HS-27A (cell line): ENCODE measurements around the gene HLA-G.
"Not testable (repeated sequence)": the region's sequence is repeated elsewhere in the genome, so short reads cannot be mapped to it uniquely, and the experiment has no call there.

Experiments
- DNase-seq: peaks from one replicate; pipeline ENCODE4 v3.0.0-alpha.2; 2012; ENCODE audit warnings: low read depth, missing footprints

Gene HLA-G

DNA sequence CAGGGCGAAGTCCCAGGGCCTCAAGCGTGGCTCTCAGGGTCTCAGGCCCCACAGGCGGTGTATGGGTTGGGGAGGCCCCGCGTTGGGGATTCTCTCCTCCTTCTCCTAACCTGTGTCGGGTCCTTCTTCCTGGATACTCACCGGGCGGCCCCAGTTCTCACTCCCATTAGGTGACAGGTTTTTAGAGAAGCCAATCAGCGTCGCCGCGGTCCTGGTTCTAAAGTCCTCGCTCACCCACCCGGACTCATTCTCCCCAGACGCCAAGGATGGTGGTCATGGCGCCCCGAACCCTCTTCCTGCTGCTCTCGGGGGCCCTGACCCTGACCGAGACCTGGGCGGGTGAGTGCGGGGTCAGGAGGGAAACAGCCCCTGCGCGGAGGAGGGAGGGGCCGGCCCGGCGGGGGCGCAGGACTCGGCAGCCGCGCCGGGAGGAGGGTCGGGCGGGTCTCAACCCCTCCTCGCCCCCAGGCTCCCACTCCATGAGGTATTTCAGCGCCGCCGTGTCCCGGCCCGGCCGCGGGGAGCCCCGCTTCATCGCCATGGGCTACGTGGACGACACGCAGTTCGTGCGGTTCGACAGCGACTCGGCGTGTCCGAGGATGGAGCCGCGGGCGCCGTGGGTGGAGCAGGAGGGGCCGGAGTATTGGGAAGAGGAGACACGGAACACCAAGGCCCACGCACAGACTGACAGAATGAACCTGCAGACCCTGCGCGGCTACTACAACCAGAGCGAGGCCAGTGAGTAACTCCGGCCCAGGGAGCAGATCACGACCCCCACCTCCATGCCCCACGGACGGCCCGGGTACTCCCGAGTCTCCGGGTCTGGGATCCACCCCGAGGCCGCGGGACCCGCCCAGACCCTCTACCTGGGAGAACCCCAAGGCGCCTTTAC is at the start of gene HLA-G:
Gene HLA-G (plus strand): TSS at position 247 of the 892 bp plus-strand sequence. CDS start 20 bp downstream, at position 267.
- no peak for DNase-seq

DNA sequence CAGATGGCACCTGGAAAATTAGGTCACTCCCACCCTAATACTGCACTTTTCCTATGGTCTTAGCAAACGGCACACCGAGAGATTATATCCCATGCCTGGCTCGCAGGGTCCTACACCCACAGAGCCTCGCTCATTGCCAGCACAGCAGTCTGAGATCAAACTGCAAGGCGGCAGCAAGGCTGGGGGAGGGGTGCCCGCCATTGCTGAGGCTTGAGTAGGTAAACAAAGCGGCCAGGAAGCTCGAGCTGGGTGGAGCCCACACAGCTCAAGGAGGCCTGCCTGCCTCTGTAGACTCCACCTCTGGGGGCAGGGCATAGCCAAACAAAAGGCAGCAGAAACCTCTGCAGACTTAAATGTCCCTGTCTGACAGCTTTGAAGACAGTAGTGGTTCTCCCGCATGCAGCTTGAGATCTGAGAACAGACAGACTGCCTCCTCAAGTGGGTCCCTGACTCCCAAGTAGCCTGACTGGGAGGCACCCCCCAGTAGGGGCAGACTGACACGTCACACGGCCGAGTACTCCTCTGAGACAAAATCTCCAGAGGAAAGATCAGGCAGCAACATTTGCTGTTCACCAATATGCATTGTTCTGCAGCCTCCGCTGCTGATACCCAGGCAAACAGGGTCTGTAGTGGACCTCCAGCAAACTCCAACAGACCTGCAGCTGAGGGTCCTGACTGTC is 47.5 kb upstream of the HLA-G start:
- not testable (repeated sequence) for DNase-seq

DNA sequence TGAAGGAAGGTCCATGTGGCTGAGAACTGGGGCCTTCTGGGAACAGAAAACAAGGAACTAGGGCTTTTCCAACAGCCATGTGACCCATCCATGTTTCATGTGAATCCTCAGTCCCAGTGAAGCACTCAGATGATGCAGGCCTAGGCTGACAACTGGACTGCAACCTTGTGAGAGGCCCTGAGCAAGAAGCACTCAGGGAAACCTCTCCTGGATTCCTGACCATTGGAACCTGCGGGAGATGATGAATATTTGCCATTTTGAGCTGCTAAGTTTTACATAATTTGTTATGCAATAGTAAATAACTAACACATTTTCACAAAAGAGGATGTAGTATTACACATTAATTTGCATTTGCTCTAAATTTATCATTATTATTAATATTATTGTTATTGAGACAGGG is 38.4 kb upstream of the HLA-G start:
- DNase-seq = no peak

DNA sequence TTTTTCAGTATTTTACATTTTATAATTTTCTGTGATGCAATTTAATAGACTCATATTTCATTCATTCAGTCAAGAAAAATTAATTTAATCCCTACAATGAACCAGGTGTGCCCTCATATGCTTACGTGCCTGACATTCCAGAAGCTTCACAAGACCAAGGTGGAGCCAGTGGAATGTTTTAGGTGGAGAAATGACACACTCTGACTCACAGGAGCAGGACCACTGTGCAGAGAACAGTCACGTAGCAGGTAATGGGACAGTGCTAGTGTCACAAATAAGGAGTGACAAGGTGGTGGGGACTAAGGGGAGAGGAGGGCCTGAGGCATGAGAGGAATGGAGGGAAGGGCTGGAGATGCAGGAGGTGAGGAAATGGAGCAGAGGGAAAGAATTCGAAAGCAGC is 37.0 kb upstream of the HLA-G start:
- no peak for DNase-seq

DNA sequence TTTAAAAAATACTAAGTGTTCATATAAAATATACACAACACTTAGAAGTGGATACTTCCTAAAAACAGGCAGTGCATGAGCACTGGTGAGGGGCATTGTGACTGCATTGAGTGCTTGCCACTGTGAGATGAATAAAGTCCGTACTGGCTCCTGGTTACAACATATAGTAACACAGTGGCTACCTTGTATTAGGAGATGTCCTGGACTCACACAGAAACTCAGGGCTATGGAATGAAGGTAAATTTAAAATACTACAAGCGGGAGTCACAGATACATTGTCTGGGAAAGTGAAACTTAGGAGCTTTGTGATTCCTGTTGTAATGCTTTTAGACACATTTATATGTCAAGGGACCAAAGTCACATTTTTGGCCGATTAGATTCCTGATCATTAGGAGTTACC is 36.5 kb upstream of the HLA-G start:
- DNase-seq = no peak

DNA sequence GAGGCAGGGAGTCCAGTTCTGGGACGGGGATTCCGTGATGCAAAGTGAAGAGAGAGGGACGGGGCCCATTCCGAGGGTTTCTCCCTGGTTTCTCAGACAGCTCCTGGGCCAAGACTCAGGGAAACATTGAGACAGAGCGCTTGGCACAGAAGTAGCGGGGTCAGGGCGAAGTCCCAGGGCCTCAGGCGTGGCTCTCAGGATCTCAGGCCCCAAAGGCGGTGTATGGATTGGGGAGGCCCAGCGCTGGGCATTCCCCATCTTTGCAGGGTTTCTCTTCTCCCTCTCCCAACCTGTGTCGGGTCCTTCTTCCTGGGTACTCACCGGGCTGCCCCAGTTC is 35.9 kb upstream of the HLA-G start:
- no peak for DNase-seq

DNA sequence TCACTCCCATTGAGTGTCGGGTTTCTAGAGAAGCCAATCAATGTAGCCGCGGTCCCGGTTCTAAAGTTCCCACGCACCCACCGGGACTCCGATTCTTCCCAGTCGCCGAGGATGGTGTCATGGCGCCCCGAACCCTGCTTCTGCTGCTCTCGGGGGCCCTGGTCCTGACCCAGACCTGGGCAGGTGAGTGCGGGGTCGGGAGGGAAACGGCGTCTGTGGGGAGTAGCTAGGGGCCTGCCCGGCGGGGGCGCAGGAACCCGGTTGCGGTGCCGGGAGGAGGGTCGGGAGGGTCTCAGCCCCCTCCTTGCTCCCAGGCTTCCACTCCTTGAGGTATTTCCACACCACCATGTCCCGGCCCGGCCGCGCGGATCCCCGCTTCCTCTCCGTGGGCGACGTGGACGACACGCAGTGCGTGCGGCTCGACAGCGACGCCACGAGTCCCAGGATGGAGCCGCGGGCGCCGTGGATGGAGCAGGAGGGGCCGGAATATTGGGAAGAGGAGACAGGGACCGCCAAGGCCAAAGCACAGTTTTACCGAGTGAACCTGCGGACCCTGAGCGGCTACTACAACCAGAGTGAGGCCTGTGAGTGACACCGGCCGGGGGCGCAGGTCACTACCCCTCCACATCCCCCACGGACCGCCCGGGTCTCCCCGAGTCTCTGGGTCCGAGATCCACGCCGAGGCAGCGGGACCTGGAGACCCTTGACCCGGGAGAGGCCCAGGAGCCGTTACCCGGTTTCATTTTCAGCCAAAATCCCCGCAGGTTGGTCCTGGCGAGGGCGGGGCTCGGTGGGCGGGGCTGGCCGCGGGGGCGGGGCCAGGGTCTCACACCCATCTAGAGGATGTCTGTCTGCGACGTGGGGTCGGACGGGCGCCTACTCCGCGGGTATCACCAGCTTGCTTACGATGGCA is 35.2 kb upstream of the HLA-G start:
- DNase-seq = no peak

DNA sequence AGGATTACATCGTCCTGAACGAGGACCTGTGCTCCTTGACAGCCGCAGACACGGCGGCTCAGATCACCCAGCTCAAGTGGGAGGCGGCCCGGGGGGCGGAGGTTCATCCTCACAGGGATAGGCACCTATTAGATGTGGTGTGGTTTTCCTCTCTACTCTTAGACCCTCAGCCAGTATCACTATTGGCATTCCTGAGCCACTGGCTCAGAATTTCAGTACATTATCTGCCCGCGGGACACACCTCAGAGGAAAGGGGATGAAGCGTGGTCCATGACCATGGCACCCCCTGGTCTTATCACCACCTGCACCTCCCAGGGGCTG is 34.6 kb upstream of the HLA-G start:
- no peak for DNase-seq

DNA sequence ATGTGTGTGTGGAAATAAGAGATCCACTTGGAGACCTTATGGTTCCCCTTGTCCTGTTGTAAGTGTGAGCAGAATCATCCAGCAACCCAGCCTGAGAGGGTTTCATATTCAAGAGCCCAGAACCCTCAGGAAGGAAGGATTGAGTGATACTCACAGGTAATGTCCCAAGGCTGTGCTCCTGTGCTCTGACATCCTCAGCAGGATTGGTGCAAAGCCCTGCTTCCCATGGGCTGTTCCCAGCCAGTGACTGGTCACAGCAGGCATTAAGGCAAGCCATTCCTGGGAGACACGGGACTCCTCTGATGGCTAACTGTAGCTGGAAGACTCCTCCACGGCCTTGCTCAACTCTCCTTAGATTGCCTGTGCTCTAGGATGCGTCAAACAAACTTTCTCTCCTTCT is 33.8 kb upstream of the HLA-G start:
- DNase-seq = no peak

DNA sequence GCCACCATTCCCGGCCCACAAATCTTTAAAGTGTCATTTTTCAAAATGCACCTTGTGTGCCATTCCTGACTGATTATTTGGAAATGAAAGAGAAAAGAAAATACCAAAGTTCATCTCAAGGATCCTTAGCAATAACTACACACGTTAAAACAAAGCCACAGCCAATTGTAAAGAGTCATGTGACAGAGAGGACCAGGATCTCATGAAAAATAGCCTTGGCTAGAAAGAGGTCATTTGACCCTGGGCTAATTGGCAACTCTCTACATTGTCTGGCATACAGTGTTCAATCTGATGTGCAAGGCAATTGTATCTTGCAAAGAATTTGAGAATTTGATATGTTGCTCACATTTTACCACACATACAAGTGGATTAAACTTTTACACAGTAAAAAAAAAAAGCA is 31.6 kb upstream of the HLA-G start:
- DNase-seq = no peak

DNA sequence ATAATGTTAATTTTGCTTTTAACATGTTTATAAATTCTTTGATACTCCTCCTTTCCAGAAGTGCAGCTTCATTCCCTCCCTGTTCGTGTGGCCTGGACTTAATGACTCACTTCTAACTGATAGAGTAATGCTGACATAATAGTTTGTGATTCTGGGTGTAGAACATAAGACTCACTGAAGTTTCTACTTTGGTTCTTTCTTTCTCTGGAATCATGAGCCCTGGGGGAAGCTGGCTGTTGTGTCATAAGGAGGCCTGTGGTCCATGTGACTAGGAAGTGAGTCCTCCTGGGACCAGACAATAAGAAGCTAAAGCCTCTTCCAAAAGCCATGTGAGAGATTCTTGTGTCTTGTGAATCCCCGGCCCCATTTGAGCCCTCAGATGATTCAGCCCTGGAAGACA is 30.5 kb upstream of the HLA-G start:
- no peak for DNase-seq

DNA sequence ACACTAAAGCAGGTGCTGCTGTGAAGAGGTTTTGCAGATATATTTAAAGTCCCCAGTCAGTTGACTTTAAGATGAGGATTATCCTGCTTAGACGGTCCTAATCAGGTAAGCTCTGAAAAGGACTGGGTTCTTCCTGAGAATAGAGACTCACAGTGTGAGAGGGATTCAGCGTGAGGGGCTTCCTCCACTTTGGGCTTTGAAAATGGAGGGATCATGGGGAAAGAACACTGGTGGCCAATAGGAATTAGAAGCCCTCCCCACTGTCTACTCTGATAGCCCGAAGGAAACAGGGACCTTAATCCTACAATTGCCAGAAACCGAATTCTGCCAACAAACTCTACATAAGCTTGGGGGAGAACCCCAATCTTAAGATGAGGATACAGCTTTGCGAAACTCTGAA is 29.7 kb upstream of the HLA-G start:
- no peak for DNase-seq

DNA sequence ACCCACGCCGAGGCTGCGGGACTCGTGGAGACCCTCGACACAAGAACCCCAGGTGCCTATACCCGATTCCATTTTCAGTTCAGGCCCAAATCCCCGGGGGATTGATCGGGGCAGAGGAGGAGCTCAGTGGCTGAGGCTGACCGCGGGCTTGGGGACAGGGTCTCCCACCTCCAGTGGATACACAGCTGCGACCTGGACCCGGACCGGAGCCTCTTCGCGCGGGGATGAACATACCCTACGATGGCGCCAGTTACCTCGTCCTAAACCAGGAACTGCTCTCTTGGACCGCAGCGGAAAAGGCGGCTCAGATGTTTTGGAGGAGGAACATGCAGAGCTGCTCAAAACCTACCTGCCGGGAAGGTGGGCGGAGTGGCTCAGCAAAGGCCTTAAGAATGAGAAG is 27.4 kb upstream of the HLA-G start:
- DNase-seq = no peak

DNA sequence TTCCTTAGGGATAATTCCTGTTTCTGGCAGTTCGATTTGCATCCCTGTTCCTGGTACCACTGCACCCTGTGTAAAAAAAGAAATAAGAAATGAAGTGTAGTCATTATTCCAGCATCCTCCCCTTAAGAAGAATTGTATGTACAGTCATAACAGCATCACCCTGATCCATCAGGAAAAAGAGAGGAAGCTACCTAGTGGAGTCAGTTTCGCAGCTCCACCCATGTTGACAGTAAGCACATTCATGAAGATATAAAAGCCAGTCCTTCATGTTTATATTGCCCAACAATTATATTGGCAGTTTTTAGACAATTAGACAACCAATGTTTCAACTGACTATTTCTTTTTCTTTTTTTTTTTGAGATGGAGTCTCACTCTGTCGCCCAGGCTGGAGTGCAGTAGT is 21.2 kb upstream of the HLA-G start:
- no peak for DNase-seq

DNA sequence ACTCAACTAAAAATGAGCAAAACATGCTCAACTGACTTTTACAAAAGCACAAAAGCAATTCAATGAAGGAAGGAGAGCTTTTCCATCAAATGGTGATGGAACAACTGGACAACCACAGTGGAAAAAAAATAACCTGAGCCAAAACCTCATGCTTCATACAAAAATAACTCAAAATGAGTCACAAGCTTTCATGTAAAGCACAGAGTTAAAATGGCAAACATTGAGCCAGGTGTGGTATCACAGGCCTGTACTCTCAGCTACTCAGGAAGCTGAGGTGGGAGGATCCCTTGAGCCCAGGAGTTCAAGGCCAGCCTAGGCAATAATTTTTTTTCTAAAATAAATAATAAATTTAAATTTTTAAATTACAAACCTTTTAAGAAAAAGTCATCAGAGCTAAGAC is 18.4 kb upstream of the HLA-G start:
- DNase-seq = no peak

DNA sequence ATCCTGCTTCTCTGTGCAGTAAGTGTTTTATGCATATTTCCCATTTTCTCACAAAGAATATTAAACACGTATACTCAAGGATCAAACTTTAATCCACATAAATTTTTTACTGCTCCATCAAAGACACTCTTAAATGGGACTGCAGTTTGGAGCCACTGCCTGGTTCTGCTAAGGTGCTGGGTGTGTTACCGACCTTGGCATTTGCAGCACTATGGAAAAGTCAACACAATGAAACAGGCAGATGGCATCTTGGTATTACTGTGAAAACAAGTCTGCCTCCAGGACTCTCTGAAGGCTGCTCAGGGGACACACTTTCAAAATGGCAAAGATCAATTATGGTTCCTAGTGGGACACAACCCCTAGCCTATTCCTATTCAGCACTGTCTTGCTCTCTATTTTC is 17.3 kb upstream of the HLA-G start:
- DNase-seq = no peak

DNA sequence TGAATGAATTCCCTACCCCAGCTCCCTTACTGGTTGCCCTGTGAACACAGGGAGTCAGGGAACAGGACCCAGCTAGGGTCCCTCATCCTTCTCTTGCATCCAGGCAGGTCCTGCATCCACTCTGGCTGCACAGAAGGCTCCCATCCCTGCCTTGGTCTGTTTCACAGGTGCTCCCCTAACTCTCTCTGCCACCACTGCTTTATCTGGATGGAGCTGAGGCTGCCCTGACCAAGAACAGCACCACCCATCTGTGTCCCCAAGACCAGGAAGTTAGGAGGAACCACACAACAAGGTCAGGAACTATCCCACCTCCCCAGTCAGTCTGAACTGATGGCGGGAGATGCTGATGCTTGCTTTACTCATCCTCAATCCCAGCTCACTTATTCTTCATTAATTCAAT is 16.2 kb upstream of the HLA-G start:
- DNase-seq = no peak

DNA sequence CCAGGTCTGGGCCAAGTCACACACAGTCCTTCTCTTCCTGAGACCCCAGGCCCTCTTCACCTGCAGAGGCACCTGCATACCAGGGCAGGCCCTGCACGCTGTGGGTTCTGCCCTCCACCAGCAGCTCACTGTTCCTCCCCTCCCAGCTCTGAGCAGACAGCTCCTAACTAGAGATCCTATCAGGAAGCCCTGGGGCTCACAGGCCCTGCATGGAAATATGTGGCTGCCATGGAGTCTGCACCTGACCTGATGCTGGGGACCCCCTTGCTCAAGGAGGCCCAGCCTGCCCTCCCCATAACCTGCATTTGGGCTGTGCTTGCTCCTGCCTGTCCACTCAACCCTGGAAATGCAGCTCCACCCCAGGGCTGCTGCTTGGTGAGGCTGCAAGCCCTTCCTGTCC is 14.6 kb upstream of the HLA-G start:
- no peak for DNase-seq

DNA sequence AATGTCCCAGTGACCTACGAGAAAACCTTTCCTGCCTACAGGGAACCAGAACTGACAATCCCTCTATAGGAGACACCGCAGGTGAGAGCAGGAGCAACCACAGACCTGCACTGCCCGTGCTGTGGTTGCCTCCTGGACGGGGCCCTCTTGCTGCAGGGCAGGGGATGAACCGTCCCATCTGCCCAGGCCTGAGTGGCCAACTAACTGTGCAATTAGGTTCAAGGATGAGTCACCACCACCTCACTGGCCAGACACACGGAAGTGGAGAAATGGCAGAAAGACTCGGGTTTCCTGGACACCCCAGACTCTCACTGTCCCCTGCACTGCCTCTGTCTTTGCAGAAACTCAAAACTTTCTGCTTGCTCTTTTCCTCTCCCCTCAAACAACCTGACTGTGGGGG is 13.8 kb upstream of the HLA-G start:
- no peak for DNase-seq

DNA sequence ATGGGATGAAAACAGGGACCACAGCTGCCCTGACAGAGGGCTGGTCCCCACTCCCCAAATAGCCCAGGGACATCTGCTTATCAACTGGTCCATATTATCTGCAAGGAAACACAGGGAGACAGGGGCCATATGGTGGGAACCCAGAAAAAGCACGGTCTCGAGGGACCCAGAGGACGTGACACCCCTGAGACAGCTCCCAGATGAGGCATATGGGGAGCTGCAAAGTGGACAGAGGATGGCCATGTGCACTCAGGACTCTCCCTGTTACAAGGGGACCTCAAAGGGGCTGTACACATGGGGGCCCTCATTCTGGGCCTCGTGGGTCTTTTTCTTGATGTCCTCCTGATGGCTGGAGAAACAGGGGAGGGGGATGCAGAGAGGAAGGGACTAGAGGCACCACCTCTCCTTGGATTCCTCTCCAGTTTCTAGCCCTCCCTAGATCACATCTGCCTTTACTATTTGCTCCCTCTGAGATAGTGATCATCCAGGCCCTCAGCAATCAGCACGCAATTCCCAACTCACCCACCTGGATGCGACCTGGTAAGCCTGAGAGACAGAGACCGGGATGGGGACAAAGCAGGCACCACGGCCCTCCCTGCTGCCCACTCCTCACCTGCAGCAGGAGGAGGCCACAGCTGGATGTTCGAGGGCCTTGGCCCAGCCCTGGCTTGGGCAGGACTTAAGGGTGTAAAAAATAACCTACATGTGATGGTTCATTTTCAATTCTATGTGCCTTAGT is 13.1 kb upstream of the HLA-G start:
- no peak for DNase-seq

DNA sequence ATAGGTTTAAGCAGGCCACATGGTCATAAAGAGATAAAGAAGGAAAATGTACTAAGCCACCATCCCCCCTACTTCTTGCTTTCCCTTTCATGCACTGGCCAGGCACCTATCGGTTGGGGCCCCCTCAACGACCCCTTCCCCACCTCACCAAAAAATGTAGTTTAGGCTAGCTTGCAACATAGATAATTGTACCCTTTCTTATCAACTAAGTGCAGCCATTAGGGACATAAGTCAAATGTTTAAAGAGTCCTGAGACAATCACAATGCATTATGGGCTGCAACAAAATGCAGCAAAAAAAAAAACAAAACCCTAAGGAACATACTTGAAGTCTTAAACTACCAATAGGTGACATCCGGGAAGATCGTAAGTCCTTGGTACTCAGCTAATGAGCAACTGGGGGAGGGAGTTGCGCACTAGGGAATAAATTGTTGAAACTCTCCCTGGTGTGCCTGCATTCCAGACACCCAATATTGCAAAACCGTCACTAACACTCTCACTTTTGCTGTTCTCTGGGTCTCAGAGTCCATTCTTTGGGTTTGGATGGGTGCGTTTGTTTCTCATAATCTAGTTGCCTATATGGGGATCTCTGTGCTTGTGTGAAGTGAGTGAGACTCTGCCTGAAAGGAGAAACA is 12.4 kb upstream of the HLA-G start:
- no peak for DNase-seq

DNA sequence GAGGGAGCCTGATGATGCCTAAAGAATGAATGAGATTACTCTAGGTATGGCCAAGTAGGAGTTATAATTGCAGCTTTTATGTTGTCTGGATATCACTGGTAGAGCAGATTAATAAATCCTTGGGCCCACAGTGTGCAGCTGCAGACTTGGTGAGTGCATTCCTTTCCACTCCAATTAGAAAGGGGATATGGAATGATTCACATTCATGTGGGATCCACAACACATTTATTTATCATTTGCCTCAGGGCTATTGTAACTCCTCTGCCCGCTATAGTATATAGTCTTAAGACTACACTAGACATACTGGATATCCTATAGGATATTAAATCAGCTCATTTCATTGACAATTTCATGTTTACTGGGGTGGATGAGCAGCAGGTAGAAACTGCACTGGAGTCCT is 11.6 kb upstream of the HLA-G start:
- DNase-seq = no peak
